Astrocyte (in vitro differentiated cells and primary cell): ENCODE results near the gene FER. TPM values are rescaled to one million over a fixed set of nuclear protein-coding genes. Genes with fewer than 3 reads are reported as not detected.
A peak's percentile ranks its signal among the peaks of the same experiment; 100 is the strongest.

Source experiments
- DNase-seq: peaks from one replicate; pipeline ENCODE4 v3.0.0-alpha.2; 2010; ENCODE audit warnings: low read depth
- FAIRE-seq: peaks from 2 replicates; lab custom pipeline; 2011; peaks lifted over from hg19 to GRCh38; lab: Jason Lieb, UNC
- H2AFZ ChIP-seq: 2 replicates; pipeline ENCODE4 v1.6.0; 2012; ENCODE audit warnings: low read depth, low read length, inconsistent platforms
- H3K27ac ChIP-seq: 2 replicates; pipeline ENCODE4 v1.5.1; 2011; ENCODE audit warnings: low read depth, low read length, inconsistent platforms
- H3K27me3 ChIP-seq: 2 replicates; pipeline ENCODE4 v1.6.0; 2011; ENCODE audit warnings: low read length, inconsistent platforms; ENCODE audit not compliant: insufficient read depth
- H3K36me3 ChIP-seq: 2 replicates; pipeline ENCODE4 v1.5.1; 2011; ENCODE audit warnings: low read length, inconsistent platforms; ENCODE audit not compliant: insufficient read depth
- H3K4me1 ChIP-seq: 2 replicates; pipeline ENCODE4 v1.5.1; 2011; ENCODE audit warnings: low read length, inconsistent platforms; ENCODE audit not compliant: insufficient read depth
- H3K4me2 ChIP-seq: 2 replicates; pipeline ENCODE4 v1.6.0; 2012; ENCODE audit warnings: low read length, inconsistent platforms
- H3K4me3 ChIP-seq: 2 replicates; pipeline ENCODE4 v1.5.1; 2011; ENCODE audit warnings: low read depth, mild to moderate bottlenecking, low read length, inconsistent platforms; ENCODE audit not compliant: insufficient read depth
- H3K79me2 ChIP-seq: 2 replicates; pipeline ENCODE4 v1.6.0; 2012; ENCODE audit warnings: mild to moderate bottlenecking, low read length, inconsistent platforms; ENCODE audit not compliant: insufficient read depth
- H3K9ac ChIP-seq: 2 replicates; pipeline ENCODE4 v1.6.0; 2012; ENCODE audit warnings: mild to moderate bottlenecking, low read length, inconsistent platforms
- H3K9me3 ChIP-seq: 2 replicates; pipeline ENCODE4 v1.5.1; 2012; ENCODE audit warnings: low read depth, mild to moderate bottlenecking, low read length, inconsistent platforms; ENCODE audit not compliant: insufficient read depth
- H4K20me1 ChIP-seq: 2 replicates; pipeline ENCODE4 v1.6.0; 2012; ENCODE audit warnings: low read length, inconsistent platforms; ENCODE audit not compliant: insufficient read depth
- H3K27ac Mint-ChIP-seq: one replicate; pipeline ENCODE4 v1.8.0; 2021; ENCODE audit warnings: mild to moderate bottlenecking, mixed read lengths; ENCODE audit not compliant: unreplicated experiment
- H3K27me3 Mint-ChIP-seq: one replicate; pipeline ENCODE4 v1.8.0; 2021; ENCODE audit warnings: low read depth, mixed read lengths; ENCODE audit not compliant: unreplicated experiment
- H3K36me3 Mint-ChIP-seq: one replicate; pipeline ENCODE4 v1.8.0; 2021; ENCODE audit warnings: low read depth, mixed read lengths; ENCODE audit not compliant: unreplicated experiment
- H3K4me1 Mint-ChIP-seq: one replicate; pipeline ENCODE4 v1.8.0; 2021; ENCODE audit warnings: low read depth, mixed read lengths; ENCODE audit not compliant: unreplicated experiment
- H3K4me3 Mint-ChIP-seq: one replicate; pipeline ENCODE4 v1.8.0; 2021; ENCODE audit warnings: mild to moderate bottlenecking, moderate library complexity, mixed read lengths; ENCODE audit not compliant: unreplicated experiment
- H3K9me3 Mint-ChIP-seq: one replicate; pipeline ENCODE4 v1.8.0; 2021; ENCODE audit warnings: mild to moderate bottlenecking, mixed read lengths; ENCODE audit not compliant: unreplicated experiment
- CTCF ChIP-seq: IDR thresholded peaks from 2 replicates; pipeline ENCODE4 v1.5.1; 2011; ENCODE audit warnings: low read depth, mild to moderate bottlenecking, inconsistent platforms, low read length, moderate library complexity; ENCODE audit not compliant: insufficient read depth
- EZH2 ChIP-seq: IDR thresholded peaks from 2 replicates; pipeline ENCODE4 v1.6.1; 2012; ENCODE audit warnings: mild to moderate bottlenecking, low read length, inconsistent platforms; ENCODE audit not compliant: insufficient read depth
- total RNA-seq: library from RNA; stranded (reverse); gene quantifications from 2 replicates; pipeline ENCODE4 v1.2.1, GENCODE V29; 2021

The FER gene
- total RNA-seq, 1 donor from 2014 or later = 21.6 TPM

- Mint-ChIP-seq H3K9me3 (no peaks in the 10 kb centered on the region), H3K4me1 (no peaks in the 10 kb centered on the region), H3K4me3 (no peak overlapping the region), H3K36me3 (peaks cover 2% of the 10 kb centered on the region), H3K27me3 (no peaks in the 10 kb centered on the region), H3K27ac (no peak overlapping the region)
- no peaks in the 10 kb centered on the region for H3K9me3 ChIP-seq
- H3K27me3 ChIP-seq = no peaks in the 10 kb centered on the region
- no peaks in the 10 kb centered on the region for H3K4me1 ChIP-seq
- H3K36me3 ChIP-seq = no peaks in the 10 kb centered on the region
- DNase-seq = no peak
- no peak overlapping the region for H3K4me3 ChIP-seq
- no peak for FAIRE-seq
- no peaks in the 10 kb centered on the region for H3K79me2 ChIP-seq
- H3K4me2 ChIP-seq = no peak overlapping the region
- no peak overlapping the region for H3K9ac ChIP-seq
- H2AFZ ChIP-seq = no peak overlapping the region
- H4K20me1 ChIP-seq = no peaks in the 10 kb centered on the region
- TF ChIP-seq CTCF = no peak
- no peak for TF ChIP-seq EZH2
- no peak overlapping the region for H3K27ac ChIP-seq
These were observed 257.8 kb downstream of the FER start for GRCh38 chr5:109005297-109006009.

GRCh38 chr5:109006129-109006528 is 258.4 kb downstream of the FER start:
- H3K27ac Mint-ChIP-seq = no peak overlapping the region
- H3K9me3 ChIP-seq = no peaks in the 10 kb centered on the region
- no peak overlapping the region for H3K4me2 ChIP-seq
- no peak for TF ChIP-seq CTCF
- no peaks in the 10 kb centered on the region for H3K4me1 ChIP-seq
- DNase-seq (no peak), FAIRE-seq (no peak)
- no peaks in the 10 kb centered on the region for H3K79me2 ChIP-seq
- H3K27me3 ChIP-seq = no peaks in the 10 kb centered on the region
- H4K20me1 ChIP-seq = no peaks in the 10 kb centered on the region
- H3K4me1 Mint-ChIP-seq = no peaks in the 10 kb centered on the region
- H3K27me3 Mint-ChIP-seq = no peaks in the 10 kb centered on the region
- peaks cover 2% of the 10 kb centered on the region for H3K36me3 Mint-ChIP-seq
- no peaks in the 10 kb centered on the region for H3K9me3 Mint-ChIP-seq
- no peak overlapping the region for H3K27ac ChIP-seq
- no peak overlapping the region for H3K9ac ChIP-seq
- H3K4me3 Mint-ChIP-seq = no peak overlapping the region
- H3K4me3 ChIP-seq = no peak overlapping the region
- no peaks in the 10 kb centered on the region for H3K36me3 ChIP-seq
- no peak overlapping the region for H2AFZ ChIP-seq

- Histone ChIP-seq H3K27ac (no peak overlapping the region), H3K9me3 (no peaks in the 10 kb centered on the region), H4K20me1 (no peaks in the 10 kb centered on the region), H3K4me1 (no peaks in the 10 kb centered on the region), H3K4me2 (no peak overlapping the region), H3K9ac (no peak overlapping the region), H3K79me2 (no peaks in the 10 kb centered on the region), H3K36me3 (no peaks in the 10 kb centered on the region), H3K27me3 (no peaks in the 10 kb centered on the region), H2AFZ (no peak overlapping the region), H3K4me3 (no peak overlapping the region)
- FAIRE-seq = no peak
- Mint-ChIP-seq H3K9me3 (no peaks in the 10 kb centered on the region), H3K36me3 (no peaks in the 10 kb centered on the region), H3K4me1 (no peaks in the 10 kb centered on the region), H3K4me3 (no peak overlapping the region), H3K27me3 (no peaks in the 10 kb centered on the region), H3K27ac (no peak overlapping the region)
- no peak for TF ChIP-seq EZH2
- no peak for TF ChIP-seq CTCF
- DNase-seq = peak; percentile 10
These were observed 268.6 kb downstream of the FER start for GRCh38 chr5:109016300-109016699.
